DMS53 (cell line): Measurements from ENCODE around the gene NARF.

ENCODE experiments used
- DNase-seq: peaks from one replicate; lab custom pipeline; 2025; lab: John Stamatoyannopoulos, UW

Gene NARF

GRCh38 chr17:82433560-82434215 lies 24.9 kb upstream of the NARF start:
- no peak for DNase-seq

DNA sequence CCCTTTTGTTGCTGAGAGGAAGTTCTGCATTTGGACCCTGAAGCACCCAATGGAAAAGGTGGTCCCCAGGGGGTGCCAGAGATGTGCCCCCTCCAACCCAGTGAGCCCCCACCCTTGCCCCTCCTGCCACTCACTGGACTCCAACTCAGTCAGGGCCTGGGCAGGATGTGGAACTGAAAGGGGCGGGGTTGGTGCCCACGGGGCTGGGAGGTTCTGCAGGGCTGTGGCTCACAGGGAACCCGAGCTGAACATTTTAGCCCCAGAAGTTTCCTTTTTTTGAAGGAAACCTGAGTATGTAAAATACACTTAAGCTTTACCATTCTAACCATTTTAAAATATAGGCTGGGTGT lies 24.4 kb upstream of the NARF start:
- DNase-seq, result no peak

GRCh38 chr17:82435103-82435502 lies 23.4 kb upstream of the NARF start:
- no peak for DNase-seq

DNA sequence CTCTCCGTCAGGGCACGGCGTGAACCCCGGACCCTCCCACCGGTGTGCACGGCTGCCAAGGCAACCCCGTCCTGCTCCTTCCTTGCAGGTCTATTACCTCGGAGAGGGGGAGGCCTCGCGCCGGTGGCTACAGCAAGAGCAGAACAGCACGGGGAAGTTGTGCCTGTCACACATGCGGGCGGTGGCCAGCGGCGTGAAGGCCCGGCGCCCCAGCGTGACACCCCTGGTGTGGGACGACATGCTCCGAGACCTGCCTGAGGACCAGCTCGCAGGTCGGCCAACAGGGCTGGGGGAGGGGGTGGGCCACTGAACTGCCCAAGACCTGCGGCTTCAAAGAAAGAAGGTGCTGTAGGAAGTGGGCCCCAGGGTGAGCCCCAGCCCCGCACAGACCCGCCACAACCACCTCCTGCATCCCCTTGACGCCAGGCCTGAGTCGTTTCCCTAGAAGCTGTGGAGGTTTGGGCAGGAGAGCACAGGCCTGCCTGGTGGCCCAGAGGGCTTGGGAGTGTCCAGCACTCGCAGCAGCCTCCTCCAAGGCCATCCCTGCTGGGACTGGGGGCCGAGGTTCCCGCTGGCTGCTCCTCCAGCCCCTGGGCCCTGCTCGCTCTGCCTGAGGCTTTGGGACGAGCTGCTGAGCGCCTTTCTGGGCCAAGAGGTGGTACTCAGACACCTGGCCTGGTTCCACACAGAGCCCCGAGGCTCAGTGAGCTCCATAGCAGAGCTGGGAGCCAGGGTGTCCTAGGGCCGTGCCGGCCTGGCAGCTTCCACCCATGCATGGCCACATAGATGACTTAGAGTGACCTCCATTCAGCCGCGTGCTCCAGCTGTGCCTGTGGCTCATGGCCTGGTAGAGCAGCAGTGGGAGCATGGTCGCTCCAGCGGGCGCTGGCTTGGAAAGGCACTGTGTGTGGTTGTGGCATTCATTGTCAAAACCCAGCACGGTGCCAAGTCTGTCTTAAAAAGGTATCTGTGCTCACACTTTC lies 22.6 kb upstream of the NARF start:
- no peak for DNase-seq

- DNase-seq, result peak; percentile 89
Observed at GRCh38 chr17:82436601-82437324, 21.8 kb upstream of the NARF start.

- no peak for DNase-seq
Observed at GRCh38 chr17:82437325-82437668, 21.2 kb upstream of the NARF start.

GRCh38 chr17:82438401-82439193 lies 19.9 kb upstream of the NARF start:
- no peak for DNase-seq

- DNase-seq, result no peak
Observed at GRCh38 chr17:82439194-82439828, 19.2 kb upstream of the NARF start.

DNA sequence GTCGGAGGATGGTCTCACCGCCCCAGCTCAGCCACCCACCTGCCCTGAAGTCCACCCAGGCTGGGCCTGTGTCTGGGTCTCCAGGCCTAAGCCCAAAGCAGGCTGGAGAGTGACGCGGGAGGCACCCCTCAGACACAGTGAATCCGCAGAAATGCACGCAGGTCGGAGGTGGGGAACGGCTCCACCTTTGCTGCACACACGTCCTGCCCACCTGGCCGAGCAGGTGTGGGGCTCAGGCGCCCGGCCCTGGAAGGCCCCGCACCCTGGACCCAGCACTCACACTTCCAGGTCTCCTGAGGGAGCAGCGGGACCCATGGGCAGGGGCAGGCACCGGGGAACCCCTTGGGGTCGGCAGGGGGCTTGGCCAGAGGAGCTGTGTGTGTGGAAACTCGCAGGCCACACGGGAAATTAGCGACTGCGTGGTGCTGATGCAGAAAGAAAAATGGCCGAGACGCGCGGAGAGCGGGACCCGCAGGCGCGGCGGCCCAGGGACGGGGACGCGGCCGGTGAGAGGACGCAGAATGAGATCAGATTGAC lies 18.6 kb upstream of the NARF start:
- DNase-seq, result no peak

- no peak for DNase-seq
Observed at GRCh38 chr17:82440469-82440981, 18.0 kb upstream of the NARF start.

DNA sequence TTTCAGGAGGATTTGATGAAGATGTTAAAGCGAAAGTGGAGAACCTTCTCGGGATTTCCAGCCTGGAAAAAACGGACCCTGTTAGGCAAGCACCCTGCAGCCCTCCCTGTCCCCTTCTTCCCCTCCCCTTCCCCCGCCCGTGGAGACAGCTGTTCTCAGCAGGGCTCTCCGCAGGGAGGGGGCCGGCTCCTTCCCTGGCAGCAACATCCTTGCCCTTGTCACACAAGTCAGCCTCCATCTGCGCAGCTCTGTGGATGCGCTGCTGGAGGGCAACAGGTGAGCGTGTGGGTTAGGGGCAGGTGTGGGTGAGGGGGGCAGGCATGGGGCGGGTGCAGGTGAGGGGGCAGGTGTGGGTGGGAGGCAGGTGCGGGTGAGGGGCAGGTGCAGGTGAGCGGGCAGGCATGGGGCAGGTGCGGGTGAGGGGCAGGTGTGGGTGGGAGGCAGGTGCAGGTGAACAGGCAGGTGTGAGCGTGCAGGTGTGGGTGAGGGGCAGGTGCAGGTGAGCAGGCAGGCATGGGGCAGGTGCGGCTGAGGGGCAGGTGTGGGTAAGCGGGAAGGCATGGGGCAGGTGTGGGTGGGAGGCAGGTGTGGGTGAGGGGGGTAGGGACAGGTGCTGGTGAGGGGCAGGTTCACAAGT lies 17.4 kb upstream of the NARF start:
- DNase-seq, result peak; percentile 69

GRCh38 chr17:82441691-82442487 lies 16.7 kb upstream of the NARF start:
- no peak for DNase-seq

DNA sequence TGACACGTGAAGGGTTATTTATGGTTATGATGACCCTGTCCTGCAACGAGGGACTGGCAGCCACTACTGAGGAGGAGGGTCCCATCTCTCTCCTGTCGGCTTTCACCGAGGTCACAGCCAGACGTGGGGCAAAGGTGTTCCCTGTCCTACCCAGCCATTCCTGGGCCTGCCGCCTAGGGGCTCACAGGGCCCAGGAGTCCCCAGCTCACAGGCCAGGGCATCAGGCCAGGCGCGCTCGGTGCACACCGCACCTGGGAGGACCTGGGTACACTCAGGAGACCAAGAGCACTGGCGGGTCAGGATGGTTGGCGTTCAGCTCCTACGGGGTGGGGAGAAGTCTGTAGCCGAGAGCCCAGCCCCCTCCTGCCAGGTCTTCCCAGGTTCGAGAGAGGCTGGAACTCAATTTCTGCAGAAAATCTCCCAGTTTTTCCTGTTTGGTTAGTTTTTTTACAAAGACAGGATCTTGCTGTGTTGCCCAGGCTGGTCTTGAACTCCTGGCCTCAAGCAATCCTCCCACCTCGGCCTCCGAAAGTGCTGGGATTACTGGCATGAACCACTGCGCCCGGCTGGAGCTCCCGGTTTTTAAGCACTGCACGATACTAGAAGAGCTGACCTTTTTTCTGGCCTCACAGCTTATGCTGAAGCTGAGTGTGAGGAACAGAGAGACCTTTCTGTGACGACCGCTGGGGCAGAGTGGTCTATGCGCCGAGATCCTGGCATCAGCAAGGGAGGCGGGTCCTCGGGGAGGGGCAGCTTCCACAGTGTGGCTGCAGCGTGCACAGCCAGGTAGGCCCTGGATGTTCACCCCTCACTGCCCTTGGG lies 15.7 kb upstream of the NARF start:
- DNase-seq, result no peak

DNA sequence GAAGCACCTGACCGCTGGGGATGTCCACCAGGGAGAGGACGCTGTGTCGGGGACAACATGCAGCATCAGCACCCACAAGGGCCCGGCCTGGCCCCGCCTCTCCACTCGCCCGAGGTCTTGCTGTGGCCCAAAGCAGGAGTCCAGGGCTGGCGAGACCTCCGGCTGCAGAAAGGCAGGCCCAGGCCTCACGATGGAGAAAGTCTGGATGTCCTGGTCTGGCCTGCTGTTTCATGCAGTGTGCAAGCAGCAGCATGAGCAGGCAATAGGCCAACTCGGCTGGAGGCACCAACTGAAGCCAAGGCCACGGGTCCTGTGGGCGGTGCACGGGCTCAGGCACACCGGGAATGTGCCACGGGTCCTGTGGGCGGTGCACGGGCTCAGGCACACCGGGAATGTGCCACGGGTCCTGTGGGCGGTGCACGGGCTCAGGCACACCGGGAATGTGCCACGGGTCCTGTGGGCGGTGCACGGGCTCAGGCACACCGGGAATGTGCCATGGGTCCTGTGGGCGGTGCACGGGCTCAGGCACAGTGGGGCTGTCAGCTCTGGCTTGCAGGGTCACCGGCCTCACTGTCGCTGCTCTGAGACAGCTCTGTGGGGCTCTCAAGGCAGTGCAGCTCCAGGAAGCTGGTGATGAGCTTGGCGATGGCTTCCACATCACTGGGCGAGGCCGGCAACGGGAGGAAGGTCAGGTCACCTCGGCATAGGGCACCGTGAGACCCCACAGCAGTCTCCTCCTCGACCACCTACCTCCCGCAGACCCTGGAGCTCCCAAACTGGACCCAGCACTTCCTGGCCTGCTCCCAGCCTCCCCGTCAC lies 14.9 kb upstream of the NARF start:
- DNase-seq, result no peak

DNA sequence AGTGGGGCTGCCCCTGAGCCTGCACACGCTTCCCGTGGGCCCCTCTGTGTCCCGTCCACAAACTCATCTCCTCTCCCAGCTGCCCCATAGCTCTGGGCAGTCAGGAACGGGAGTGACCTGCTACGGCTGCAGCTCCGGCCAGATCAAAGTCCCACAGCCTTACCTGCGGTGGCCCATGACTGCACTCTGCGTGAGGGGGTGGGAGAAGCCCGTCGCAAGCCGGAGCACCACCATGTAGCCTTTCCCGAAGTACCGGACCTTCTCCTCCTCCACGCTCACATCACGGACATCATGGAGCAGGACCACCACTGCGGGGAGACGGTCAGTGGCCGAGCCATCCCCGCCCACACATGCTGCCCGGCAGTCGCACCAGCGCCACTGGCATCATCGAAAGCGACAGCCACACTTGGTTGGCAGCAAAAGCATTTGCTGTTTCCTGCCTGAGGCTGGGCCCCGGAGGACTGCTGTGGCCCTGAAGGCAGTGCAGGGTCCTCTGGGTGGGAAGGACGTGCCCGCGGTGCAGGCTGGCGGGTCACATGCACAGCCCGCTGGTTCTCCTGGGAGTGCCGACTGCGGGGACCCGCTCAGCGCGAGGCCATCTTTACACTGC lies 14.2 kb upstream of the NARF start:
- no peak for DNase-seq

DNA sequence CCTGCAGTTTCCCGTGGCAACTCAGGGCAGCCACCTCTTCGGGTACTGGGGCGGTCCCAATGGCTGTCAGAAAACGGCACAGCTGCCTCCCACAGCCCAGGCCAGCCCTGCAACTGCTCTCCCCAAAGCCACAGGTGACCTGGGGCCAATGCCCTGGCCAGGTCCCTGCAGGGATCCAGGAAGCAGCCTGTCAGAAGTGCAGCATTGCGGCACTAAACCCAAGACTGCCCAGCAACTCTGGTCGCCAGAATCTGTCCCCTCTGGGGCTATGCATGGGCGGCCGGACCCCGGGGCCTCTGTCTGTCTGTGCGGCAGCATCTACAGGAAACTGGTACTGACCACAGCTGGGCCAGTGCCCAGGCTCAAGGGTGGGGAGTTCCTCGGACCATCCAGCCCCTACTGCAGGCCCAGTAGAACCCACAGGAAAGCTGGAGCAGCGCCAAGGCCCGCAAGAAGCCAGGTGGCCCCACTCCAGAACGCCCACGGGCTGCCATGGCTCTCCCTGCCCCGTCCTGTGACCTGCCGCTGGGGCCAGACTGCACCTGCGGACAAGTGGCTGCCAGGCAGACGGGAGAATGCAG lies 13.5 kb upstream of the NARF start:
- no peak for DNase-seq

DNA sequence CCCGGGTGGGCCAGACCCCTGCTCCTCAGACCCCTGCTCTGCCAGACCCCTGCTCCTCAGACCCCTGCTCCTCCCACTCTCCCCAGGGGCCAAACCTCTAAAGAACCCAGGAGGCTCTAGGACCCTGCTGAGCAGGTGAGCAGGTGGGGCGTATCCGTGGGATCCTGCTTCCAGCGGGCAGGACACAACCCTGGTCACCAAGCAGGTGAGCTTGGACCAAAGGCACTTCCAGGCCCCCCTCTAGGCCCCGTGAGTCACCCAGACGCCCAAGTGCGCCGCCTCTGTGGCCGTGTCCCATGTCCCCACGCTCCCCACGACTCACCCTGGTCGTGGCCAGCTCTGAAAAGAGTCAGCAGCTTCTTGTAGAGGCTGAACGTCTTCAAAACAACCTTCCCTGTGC lies 13.0 kb upstream of the NARF start:
- no peak for DNase-seq
